Colonic mucosa (tissue), 4 donors: ENCODE data around the gene CPT1C. TPM values are rescaled to one million over a fixed set of nuclear protein-coding genes. Genes with fewer than 3 reads are reported as not detected.

Experiments used
- DNase-seq: peaks from one replicate; pipeline ENCODE4 v3.0.0-alpha.2; 2020
- H3K27ac ChIP-seq: fragments of 200-600 bp; one replicate; pipeline ENCODE4 v1.8.0; 2021
- H3K27me3 ChIP-seq: fragments of 200-600 bp; one replicate; pipeline ENCODE4 v1.8.0; 2021
- H3K36me3 ChIP-seq: fragments of 200-600 bp; one replicate; pipeline ENCODE4 v1.8.0; 2021
- H3K4me1 ChIP-seq: fragments of 200-600 bp; one replicate; pipeline ENCODE4 v1.8.0; 2021; ENCODE audit warnings: mild to moderate bottlenecking
- H3K4me3 ChIP-seq: fragments of 200-600 bp; one replicate; pipeline ENCODE4 v1.8.0; 2021
- H3K9ac ChIP-seq, 2 donors: one replicate each; pipeline ENCODE4 v1.7.0; 2013; ENCODE audit warnings: control low read depth in 2 of 2, low read depth in 2 of 2, low read length in 2 of 2
- H3K9me3 ChIP-seq: fragments of 200-600 bp; one replicate; pipeline ENCODE4 v1.8.0; 2021
- intact Hi-C: fragments of 100-400 bp; cut with DNase I; formaldehyde crosslinking; loops from one replicate; pipeline ENCODE4 v1.14.1; 2022
- total RNA-seq, 2 donors: library from RNA; stranded (reverse); fragmentation: NEBNext Ultra II Directional in 1 of 2; extraction: Animal tissue kit (Norgen Biotek cat#: 25700) in 1 of 2; gene quantifications; one replicate each; pipeline ENCODE4 v1.2.1, GENCODE V29; 2021
- TF ChIP-seq, protein P1 (sequence below): fragments of 200-600 bp; IDR thresholded peaks from one replicate; pipeline ENCODE4 v1.8.0; 2022; ENCODE audit warnings: antibody characterized with exemption, mild to moderate bottlenecking
- donor health status: healthy.
- donor health status: DM: no; HTN: no; CAD: no.
- donor health status: DM: no; HTN: no; CAD: no.

Gene CPT1C
- total RNA-seq, 2 donors from 2014 or later: 1.2 to 2.0 TPM

DNA sequence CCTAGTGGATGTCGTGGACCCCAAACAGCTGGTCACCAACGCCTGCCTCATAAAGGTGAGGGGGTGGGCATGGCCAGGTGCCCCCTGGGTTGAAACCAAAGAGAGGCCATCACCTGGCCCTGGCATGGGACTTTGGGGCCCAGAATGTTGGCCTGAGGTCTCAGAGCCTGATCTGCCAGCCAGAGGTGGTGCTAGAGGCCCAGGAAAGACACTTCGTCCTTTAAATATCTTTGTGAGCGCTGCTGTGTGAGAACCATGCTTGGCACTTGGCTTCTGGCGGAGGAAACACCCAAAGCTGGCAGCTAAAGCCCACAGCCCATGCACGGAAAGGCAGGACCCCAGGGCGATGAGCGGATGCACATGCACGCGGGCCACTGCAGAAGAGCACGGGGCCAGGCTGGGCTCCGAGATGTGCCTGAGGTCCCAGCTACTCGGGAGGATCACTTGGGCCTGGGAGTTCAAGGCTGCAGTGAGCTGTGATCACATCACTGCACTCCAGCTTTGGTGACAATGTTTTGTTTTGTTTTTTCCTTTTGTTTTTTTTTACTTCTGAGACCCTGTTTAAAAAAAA, 5.8 kb upstream of the CPT1C start:
- no peaks in the 10 kb centered on the region for H3K9me3 ChIP-seq
- no peak overlapping the region for H3K27ac ChIP-seq
- no peak overlapping the region for H3K9ac ChIP-seq
- TF ChIP-seq, protein P1, sequence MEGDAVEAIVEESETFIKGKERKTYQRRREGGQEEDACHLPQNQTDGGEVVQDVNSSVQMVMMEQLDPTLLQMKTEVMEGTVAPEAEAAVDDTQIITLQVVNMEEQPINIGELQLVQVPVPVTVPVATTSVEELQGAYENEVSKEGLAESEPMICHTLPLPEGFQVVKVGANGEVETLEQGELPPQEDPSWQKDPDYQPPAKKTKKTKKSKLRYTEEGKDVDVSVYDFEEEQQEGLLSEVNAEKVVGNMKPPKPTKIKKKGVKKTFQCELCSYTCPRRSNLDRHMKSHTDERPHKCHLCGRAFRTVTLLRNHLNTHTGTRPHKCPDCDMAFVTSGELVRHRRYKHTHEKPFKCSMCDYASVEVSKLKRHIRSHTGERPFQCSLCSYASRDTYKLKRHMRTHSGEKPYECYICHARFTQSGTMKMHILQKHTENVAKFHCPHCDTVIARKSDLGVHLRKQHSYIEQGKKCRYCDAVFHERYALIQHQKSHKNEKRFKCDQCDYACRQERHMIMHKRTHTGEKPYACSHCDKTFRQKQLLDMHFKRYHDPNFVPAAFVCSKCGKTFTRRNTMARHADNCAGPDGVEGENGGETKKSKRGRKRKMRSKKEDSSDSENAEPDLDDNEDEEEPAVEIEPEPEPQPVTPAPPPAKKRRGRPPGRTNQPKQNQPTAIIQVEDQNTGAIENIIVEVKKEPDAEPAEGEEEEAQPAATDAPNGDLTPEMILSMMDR: no peak
- no peaks in the 10 kb centered on the region for H3K36me3 ChIP-seq
- peaks cover 6% of the 10 kb centered on the region for H3K27me3 ChIP-seq
- H3K4me1 ChIP-seq: peaks cover 11% of the 10 kb centered on the region
- no peak for DNase-seq
- H3K4me3 ChIP-seq: no peak overlapping the region
- intact Hi-C loops: no loop called here

DNA sequence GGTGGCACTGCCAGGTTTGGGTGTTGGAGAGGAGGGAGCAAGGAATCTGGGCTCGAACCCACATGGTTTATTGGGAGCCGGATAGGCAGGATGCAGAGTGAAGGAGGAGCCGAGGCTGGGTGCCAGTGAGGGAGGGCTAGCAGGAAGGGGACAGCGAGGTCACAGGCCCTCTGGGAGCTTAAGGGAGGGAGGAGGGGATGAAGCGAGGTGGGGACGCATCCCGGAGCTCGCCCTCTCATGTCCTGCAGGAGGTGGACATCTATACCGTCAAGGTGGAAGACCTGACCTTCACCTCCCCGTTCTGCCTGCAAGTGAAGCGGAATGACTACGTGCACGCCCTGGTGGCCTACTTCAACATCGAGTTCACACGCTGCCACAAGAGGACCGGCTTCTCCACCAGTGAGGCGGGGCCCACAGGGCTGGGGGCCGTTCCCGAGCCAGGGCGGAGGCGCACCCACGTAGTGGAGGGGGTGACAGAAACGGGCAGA, 5.0 kb upstream of the CPT1C start:
- Histone ChIP-seq H3K9ac (no peak overlapping the region), H3K36me3 (no peaks in the 10 kb centered on the region), H3K4me3 (no peak overlapping the region), H3K4me1 (peaks cover 5% of the 10 kb centered on the region), H3K9me3 (no peaks in the 10 kb centered on the region), H3K27me3 (peaks cover 12% of the 10 kb centered on the region), H3K27ac (no peak overlapping the region)
- intact Hi-C loops: no loop called here
- DNase-seq: no peak
- TF ChIP-seq, protein P1: no peak

DNA sequence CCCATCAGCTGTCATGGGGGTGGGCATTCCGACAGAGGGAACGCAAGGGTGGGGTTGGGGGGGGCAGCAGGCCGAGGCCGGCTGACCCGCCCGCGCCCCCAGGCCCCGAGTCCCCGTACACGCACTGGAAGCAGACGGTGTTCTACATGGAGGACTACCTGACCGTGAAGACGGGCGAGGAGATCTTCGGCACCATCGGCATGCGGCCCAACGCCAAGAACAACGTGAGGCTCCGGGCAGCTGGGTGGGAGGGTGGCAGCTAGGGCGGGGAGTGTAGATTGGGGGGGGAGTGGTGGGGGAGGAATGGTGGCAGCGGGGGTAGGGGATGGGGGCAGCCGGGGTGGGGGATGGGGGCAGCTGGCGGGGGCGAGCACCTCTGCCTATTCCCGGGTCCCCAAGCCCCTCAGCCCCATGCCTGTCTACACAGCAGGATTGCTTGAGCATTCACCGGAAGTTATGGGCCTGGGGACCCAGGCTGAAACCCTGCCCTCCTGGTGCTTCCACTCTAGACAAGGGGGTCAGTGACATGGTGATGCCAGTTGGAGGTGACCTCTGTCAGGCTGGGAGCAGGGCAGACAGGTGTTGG, 4.3 kb upstream of the CPT1C start:
- Histone ChIP-seq H3K4me3 (no peak overlapping the region), H3K27me3 (peaks cover 12% of the 10 kb centered on the region), H3K27ac (no peak overlapping the region), H3K9ac (no peak overlapping the region), H3K36me3 (no peaks in the 10 kb centered on the region), H3K9me3 (no peaks in the 10 kb centered on the region), H3K4me1 (peaks cover 4% of the 10 kb centered on the region)
- intact Hi-C loops: no loop called here
- DNase-seq: no peak
- TF ChIP-seq, protein P1: no peak

DNA sequence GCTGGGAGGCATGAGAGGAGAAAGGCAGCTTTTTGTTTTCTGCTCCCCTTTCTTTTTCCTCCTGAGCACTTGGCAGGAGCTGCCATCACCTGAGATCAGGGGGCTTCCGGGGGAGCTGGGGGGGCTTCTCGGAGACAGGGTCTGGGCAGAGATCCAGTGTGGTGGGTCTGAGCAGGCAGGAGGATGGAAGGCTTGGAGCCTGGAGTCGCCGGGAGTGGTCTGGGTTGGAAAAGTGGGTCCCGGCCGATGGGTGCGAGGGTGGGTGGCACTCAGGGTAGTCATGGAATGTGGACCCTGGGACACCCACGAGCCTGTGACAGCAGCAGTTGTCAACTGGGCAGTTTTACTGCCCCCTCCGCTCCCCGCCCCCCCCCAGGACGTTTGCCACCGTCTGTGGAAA, 3.8 kb upstream of the CPT1C start:
- intact Hi-C loops: no loop called here
- H3K36me3 ChIP-seq: no peaks in the 10 kb centered on the region
- H3K9ac ChIP-seq: no peak overlapping the region
- H3K4me1 ChIP-seq: peaks cover 4% of the 10 kb centered on the region
- TF ChIP-seq, protein P1: no peak
- H3K9me3 ChIP-seq: no peaks in the 10 kb centered on the region
- peaks cover 12% of the 10 kb centered on the region for H3K27me3 ChIP-seq
- H3K4me3 ChIP-seq: no peak overlapping the region
- no peak overlapping the region for H3K27ac ChIP-seq
- no peak for DNase-seq

DNA sequence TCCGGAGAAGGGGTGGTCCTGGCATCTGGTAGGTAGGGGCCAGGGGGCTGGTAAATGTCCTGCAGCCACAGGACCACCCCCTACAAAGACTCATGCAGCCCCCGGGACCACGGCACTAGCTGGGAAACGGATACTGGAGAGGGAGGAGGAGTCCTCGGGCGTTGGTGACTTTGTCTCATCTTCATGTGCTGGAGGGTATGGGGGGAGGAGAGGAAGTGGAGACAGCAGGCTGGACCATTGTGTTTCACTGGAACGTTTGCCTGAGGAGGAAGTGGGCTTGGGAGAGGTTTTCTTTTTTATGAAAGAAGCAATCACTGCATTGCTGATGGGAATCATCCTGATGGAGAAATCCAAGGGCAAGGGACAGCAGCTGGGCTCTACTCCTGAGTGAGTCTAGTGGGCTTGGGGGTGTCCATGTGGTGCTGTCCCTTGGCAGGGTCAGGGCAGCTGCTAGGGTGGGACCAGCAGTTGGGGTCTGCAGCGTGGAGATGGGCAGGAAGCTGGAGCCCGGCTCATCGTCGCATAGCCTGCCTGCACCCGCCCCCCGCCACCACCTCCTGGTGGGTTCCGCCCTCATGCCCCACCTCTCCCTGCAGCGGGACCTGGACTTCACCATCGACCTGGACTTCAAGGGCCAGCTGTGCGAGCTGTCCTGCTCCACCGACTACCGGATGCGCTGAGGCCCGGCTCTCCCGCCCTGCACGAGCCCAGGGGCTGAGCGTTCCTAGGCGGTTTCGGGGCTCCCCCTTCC, 3.2 kb upstream of the CPT1C start:
- TF ChIP-seq, protein P1: no peak
- Histone ChIP-seq H3K27ac (no peak overlapping the region), H3K9me3 (no peaks in the 10 kb centered on the region), H3K27me3 (peaks cover 12% of the 10 kb centered on the region), H3K36me3 (no peaks in the 10 kb centered on the region), H3K9ac (no peak overlapping the region), H3K4me1 (peaks cover 4% of the 10 kb centered on the region), H3K4me3 (no peak overlapping the region)
- intact Hi-C loops: no loop called here
- no peak for DNase-seq
